ENCODE data around the gene GIPC3.
A peak's percentile ranks its signal among the peaks of the same experiment; 100 is the strongest.

The GIPC3 gene, protein sequence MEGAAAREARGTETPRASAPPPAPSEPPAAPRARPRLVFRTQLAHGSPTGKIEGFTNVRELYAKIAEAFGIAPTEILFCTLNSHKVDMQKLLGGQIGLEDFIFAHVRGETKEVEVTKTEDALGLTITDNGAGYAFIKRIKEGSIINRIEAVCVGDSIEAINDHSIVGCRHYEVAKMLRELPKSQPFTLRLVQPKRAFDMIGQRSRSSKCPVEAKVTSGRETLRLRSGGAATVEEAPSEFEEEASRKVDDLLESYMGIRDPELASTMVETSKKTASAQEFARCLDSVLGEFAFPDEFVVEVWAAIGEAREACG

DNA sequence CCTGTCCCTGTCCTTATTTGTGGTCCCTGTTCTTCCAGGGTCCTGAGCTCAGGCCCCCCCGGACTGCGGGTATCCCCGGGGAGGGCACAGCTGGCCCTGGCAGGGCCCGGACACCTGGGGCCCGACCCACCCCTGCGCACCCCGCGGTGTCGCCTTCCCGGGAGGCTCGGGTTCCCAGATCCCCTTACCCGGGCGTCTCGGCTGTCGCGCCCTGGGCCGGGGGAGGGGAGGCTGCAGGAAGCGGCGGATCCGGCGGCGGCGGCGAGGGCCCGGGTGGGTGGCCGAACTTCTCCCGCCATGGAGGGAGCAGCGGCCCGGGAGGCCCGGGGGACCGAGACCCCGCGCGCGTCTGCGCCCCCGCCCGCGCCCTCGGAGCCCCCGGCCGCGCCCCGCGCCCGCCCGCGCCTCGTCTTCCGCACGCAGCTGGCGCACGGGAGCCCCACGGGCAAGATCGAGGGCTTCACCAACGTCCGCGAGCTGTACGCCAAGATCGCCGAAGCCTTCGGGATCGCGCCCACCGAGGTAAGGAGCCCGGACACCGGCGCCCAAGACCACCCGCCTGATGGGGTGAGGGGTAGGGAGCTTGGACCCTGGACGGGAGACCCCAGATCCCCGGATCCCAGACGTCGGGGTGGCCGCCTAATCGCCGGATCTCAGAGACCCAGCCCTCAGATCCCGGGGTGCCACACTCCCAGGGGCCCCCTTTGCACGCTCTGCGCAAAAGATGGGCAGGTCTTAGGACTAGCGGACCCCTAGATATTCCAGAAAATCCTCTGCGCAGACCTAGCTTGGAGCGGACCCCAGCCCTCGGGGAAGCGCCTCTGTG is at the start of gene GIPC3:
GIPC3 (plus strand) TSS at position 178 of the 826 bp plus-strand sequence; CDS start at position 298, 120 bp downstream.
- no peak for DNase-seq (ENCODE audit: low spot score)

DNA sequence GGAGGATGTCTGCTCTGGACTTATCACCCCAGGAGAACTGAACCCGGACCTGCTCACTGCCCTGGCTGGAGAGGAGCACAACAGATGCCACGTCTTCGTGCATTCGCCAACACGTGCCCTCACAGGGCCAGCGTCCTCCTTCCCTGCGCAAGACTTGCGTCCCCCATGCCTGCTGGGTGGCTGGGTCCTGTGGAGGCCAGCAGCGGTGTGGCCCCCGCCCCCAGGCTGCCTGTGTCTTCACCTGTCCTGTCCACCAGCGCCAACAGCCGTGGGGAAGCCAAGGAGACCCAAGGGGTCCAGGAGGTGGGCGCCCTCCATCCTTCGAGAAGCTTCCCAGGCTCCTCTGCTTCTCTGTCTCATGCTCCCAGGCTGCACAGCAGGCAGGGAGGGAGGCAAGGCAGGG is 49.7 kb upstream of the GIPC3 start:
- DNase-seq (ENCODE audit: low spot score): no peak

DNA sequence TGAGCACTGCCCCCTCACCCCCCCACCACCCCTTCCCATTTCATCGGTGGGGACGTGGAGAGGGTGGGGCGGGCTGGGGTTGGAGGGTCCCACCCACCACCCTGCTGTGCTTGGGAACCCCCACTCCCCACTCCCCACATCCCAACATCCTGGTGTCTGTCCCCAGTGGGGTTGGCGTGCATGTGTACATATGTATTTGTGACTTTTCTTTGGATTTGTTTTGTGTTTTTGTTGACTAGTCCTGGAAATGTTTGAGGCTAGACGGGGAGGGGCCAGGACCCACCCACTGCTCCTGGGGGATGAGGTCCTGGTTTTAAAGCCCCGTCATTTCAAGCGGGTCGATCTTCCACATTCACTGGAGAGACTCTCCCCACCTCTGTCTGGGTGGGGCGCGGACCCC is 49.3 kb upstream of the GIPC3 start:
- no peak for DNase-seq (ENCODE audit: low spot score)

DNA sequence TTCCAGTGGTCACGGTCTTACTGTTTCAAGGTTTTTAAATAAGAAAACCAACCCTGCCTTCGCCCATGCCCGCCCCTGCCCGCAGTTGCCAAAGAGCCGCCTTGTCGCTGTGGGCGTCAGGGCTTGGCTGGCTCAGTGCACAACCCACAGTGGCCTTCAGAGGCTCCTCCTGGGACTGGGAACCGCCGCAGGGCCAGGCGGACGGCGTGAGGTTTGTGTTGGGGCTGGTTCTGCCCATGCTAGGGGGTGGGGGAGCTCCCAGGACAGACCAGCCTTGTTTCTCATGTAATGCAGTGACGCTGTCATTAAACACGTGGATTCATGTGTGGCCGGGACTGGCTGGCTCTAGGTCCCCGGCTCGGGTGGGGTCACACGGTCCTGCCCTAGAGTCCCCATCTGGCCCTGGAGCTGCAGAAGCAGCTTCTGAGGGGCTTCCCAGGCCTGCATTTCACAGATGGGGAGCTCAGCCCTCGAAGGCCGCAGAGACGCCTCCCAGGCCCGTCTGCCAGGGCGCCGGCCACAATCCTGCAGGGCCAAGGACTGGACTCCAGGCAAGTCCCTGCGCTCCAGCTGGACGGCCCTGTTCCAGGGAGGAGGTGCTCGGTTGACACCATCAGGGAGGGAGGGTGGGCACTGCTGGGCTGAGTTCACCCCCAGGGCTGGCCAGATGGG is 48.7 kb upstream of the GIPC3 start:
- no peak for DNase-seq (ENCODE audit: low spot score)

DNA sequence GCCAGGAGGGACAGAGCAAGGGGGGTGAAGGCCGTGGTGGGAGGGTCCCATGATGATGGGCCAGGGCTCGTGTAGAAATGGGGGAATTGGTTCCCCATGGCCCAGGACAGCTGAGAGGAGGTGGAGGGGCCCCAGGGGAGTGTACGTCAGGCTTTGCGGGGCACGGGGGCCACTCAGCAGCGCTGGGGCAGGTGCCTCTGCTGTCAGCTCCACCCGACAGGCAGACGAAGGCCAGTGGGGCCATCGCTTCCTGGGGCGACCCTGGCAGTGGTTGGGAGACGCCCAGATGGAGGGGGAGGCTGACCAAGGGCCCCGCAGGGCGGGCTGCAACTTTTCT is 48.2 kb upstream of the GIPC3 start:
- DNase-seq (ENCODE audit: low spot score): no peak

DNA sequence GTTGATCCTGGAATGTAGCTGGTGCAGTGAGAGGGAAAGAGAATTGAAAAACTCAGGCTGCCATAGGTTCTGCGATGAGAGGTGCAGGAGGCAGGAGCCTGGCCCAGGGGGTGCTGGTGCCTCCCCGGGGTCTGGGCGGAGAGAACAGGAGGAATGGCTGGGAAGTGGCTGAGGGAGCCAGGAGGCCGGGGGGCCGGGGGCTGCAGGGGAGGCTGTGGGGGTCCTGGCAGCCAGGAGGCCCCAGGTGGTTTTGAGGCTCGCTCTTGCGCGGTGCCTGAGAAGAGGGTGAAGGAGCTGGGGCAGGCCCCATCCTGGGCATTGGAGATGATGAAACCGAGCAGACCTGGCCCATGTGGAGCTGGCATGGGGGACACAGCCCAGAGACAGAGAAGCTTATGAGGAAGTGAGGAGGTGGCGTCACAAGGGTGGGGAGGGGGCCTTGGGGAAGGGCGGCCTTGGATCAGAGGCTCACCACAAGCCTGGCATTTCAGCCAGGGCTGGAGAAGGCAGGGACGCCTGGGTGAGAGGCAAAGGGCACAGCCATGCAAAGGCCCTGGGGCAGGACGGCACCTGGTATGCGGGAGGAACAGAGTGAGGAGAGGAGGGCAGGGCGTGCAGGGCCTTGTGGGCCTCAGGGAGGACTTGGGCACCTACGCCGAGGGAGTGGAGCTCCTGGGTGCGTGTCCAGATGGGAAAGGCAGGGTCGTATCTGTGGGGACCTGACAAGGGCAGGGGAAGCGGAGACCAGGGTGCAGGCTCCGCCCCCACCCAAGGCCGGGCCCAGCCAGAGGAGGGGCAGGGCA is 47.6 kb upstream of the GIPC3 start:
- DNase-seq (ENCODE audit: low spot score): no peak

DNA sequence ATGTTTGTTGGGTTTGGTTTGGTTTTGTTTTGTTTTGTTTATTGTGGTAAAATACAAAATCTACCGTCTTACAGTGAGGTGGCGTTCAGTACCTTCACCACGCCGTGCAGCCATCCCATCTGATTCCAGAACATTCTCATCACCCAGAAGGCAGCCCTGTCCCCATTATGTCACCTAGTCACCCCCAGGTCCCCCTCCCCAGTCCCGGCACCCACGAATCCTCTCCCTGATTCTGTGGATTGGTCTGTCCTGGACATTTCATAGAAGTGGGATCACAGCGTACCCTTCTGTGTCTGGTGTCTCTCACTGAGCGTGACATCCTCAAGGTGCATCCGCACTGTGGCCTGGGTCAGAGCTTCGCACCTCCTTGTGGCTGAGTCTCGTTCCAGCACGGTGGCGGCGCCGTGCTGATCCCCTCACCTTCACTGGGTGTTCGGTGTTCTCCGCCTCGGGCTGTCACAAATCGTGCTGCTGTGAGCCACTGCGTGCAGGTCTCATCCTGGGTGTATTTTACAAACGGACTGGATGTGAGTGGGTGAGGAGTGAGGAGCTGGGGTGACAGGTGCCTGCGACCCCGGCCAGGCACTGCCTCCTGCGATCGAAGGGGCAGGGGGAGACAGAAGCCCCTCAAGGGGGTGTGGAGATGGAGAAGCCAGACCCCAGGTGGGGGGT is 46.9 kb upstream of the GIPC3 start:
- no peak for DNase-seq (ENCODE audit: low spot score)

DNA sequence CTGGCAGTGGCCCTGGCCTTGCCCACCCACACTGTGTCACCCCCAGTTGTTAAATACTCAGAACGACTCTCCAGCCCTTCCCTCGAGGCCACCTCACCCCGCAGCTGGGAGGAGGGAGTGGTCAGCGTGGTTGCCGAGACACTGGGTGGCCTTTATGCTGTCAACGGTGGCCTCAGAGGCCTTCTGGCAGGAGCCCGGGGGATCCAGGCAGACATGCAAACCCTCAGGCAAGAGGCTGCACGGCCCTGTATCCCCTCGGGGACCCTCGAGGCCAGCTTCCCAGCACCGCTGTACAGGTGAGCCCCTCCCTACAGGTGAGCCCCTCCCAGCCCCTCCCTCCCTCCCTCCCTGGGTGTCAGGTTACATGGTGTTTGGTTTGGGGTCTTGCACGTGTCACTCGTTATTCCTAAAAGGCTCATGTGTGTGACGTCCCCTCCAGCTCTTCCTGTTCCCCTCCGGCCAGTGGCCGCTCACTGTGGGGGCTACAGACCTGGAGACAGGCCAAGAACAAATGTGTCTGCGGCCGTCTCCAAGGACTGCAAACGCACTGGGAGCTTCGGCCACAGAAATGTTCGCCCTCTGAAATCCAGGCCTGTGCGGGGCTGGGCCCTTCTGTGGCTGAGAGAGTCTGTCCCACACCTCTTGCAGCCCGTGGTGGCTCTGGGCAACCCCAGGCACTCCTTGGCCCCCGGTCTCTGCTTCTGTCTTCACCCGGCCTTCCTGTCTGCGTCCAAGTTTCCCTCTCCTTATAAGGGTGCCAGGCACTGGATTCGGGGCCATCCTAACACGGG is 46.1 kb upstream of the GIPC3 start, which contains the start of gene TEKTIP1:
TEKTIP1 (plus strand) TSS at position 210 of the 791 bp plus-strand sequence; CDS start at position 214, 4 bp downstream.
- DNase-seq (ENCODE audit: low spot score): no peak

DNA sequence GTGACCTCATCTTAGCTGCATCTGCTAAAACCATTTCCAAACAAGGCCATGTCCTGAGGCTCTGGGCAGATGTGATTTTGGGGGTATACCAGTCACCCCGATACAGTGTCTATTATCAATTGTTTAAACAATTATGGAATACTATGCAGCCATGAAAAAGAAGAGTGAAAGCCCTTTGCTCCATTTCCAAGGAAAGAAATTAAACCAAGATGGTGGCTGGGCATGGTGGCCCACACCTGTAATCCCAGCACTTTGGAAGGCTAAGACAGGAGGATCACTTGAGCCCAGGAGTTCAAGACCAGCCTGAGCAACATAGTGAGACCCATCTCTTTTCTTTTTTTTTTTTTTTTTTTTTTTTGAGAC is 45.5 kb upstream of the GIPC3 start:
- no peak for DNase-seq (ENCODE audit: low spot score)

DNA sequence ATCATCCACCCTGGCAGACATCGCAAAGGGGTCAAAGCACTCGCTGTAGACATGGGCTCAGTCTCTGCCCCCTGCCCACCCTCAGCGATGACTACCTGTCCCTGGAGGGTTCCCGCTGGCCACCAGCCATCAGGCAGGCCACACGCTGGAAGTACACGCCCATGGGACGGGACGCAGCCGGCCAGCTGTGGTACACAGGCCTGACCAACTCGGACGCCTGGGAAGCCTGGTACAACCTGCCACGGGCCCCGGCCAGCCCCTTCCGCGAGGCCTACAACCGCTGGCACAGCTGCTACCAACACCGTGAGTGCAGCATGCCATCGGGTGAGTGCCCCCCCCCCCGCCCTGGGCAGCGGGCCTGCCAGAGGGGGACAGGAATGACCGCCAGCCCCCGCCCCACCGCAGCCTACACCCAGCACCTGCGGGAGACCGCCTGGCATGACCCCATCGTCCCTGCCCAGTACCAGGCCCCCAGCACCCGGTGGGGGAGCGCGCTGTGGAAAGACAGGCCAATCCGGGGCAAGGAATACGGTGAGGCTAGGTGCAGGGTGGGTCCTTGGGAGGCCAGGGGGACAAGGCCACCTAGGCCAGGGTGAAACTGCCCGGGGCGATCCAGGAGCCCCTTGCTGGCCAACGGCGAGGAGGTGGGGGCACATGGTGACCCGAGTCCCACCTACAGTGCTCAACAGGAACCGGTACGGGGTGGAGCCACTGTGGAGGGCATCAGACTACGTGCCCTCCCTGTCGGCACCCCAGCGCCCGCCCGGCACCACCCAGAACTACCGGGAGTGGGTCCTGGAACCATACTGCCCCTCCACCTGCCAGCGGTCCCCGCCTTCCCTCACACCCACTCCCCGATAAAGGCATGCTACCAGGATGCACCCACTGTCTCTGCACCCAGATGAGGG is 41.9 kb upstream of the GIPC3 start:
- DNase-seq (ENCODE audit: low spot score): no peak

DNA sequence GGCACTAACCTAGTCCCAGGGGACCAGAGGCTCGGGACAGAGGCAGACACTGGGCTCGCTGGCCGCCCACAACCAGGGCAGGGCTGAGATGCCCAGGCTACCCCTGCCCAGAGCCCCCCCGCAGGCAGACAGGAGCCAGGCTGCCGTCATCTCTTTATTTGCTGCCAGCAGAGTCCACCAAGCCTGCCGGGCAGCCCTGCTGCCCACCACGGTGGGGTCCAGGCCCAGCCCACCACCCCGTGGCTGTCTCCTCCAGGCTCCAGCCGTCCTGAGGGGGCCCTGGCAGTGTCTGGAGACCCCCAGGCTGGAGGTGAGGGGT is 41.3 kb upstream of the GIPC3 start:
- DNase-seq (ENCODE audit: low spot score): no peak

DNA sequence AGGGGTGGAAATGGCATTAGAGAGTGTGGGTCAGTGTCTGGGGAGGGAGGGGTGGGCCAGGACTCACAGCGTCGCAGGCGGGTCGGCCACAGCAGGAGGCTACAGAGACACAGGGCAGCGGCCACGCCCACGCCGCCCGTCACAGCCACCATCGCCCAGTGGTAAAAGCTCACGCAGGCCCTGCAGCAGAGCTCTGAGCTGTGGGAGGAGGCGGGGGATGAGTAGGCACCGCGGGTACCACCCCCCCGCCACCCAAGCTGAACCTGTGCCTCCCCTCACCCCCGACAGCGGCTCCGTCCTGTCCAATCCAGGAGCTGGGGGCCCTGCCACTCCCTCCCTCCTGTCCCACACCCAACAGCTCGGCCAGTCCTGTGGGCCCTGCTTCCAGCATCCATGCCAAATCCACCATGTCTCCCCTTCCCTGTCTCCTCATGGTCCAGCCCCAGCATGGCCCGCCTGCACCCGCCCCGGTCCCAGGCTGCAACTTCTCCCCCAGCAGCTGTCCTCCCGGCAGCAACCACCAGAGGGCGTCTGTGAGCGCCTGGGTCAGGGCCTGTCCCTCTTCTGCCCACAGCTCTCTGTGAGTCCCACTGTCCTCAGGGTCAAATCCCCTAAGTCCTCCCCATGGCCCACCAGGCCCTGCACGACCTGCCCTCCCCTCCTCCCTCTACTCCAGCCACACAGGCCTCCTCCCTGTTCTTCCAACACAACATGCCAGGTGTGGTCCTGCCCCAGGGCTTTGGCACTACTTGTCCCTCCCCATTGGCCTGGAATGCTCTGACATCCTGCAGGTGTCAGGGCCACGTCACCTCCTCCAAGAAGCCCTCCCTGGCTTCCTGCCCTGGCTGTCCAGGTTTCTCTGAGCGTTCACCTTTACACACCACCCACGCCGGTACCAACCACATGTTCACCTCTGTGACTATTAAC is 40.3 kb upstream of the GIPC3 start:
- peak; percentile 26 for DNase-seq (ENCODE audit: low spot score)

DNA sequence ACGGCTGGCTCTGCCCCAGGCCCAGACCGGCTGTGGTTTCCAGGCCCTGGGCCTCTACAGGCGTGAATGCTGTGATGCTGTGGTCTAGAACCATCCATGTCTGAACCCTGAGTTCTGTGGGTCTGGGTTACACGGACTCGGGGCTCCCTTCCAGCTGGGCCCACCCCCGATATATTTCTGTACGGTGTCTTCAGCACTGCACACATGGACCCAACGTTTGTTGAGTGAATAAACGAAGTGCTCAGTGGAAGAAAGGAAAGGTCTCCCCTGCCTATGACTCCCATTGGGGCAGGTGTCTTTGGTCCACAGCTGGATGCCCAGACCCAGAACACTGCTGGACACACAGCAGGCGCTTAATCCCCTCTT is 39.6 kb upstream of the GIPC3 start:
- DNase-seq (ENCODE audit: low spot score): no peak

DNA sequence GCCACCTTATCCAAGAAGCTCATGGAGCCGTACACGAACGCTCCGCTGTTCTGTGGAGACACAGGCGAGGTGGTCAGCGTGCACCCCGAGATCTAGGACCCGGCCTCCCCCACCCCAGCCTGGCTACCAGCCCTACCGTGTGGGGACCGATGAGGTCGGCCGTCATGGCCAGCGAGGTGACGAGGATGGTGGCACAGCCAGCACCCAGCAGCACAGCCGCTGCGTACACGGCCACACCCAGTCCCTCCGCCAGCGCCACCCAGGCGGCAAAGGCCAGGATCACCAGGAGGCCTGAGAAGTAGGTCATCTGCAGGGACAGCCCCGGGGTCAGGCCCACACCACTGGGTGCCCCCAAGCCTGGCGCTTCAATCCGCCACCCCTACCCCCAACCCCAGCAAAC is 39.2 kb upstream of the GIPC3 start:
- no peak for DNase-seq (ENCODE audit: low spot score)

DNA sequence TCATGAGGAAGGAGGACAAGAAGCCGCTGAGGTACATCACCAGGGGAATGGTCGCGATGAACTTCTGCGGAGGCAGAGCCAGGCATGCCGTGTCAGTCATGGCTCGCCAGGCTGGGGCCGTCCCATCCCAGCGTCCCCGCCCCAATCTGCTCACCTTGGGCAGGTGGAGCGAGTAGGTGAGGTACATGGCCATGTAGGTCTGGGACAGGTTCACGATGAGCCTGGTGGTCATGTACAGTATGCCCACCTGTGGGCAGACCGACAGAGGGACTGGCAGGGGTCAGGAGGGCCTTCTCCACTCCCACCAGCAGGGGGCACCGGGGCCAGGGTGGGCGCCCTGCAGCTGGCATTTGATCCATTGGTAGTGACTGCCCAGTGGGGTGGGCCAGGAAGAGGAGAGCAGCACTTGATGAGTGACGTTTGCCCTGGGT is 38.0 kb upstream of the GIPC3 start:
- DNase-seq (ENCODE audit: low spot score): no peak

DNA sequence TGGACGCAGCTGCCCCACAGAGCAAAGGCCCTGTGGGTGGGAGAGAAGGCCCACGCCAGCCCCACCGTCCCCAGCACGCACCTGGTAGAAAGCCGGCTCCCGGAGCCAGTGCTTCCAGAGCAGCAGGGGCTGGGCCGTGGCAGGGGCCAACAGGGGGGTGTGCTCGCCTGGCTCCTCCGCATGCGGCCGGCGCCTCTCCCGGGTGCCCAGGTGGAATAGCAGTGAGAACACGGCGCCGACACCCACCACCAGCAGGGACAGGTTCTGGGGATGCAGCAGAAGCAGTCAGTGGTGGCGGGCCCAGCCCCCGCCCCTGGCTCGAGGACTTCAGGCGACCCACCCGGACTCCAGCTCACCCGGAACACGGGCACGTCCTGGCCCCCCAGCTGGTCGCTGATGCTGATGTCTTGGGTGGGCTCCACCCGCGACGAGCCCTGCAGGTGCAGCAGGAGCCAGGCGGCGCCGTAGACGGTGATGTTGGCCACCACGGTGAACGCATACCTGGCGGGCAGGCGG is 37.5 kb upstream of the GIPC3 start:
- DNase-seq (ENCODE audit: low spot score): no peak

DNA sequence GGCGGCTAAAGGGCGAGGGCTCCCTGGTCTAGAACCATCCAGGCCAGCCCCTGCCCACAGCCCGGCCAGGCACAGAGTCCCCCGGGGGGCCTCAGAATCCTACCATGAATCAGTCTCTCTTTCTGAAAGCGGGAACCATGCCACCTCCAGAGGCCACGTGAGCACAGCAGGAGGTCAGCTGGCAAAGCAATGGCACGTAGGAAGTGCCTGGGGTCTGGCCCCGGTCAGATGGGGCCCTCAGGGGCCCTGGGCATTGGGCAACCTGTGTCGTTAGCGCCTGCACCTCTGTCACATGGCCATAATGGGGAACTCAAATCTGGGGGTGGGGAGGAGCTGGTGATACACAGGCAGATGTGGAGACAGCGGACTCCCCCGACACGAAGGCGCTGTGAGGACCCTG is 36.7 kb upstream of the GIPC3 start:
- DNase-seq (ENCODE audit: low spot score): no peak

DNA sequence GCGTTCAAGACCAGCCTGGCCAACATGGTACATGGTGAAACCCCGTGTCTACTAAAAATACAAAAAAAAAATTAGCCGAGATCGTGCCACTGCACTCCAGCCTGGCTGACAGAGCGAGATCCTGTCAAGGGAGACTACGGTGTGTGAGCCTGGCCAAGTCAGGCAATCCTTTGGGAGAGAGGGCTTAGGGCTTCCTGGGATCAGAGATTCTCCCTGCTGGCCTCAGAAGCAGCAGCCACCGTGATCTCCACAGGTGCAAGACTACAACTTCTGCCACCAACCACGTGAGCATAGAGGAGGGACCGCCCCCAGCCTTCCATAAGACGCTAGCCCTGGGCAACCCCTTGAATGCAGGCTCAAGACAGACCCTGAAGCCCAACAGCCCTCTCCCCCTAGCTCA is 35.5 kb upstream of the GIPC3 start:
- no peak for DNase-seq (ENCODE audit: low spot score)
